DND-41 (cell line): ENCODE results near the gene AVEN.

Experiments
- CTCF ChIP-seq: IDR thresholded peaks from 2 replicates; pipeline ENCODE4 v1.5.1; 2012; ENCODE audit warnings: borderline replicate concordance, low read length, moderate library complexity, mild to moderate bottlenecking; ENCODE audit not compliant: poor library complexity, severe bottlenecking; ENCODE audit errors: extremely low read depth
- EZH2 ChIP-seq: IDR thresholded peaks from 3 replicates; pipeline ENCODE4 v1.6.1; 2012; ENCODE audit warnings: borderline replicate concordance, low read depth, mild to moderate bottlenecking, moderate library complexity, low read length, inconsistent platforms; ENCODE audit not compliant: severe bottlenecking

- no peak for TF ChIP-seq CTCF
- no peak for TF ChIP-seq EZH2
Measured at GRCh38 chr15:34043391-34043790, 4.4 kb upstream of the AVEN start.
